Measurements from ENCODE around the gene CGB8. TPM values are rescaled to one million over a fixed set of nuclear protein-coding genes. Genes with fewer than 3 reads are reported as not detected.
"Not testable (repeated sequence)": the region's sequence is repeated elsewhere in the genome, so short reads cannot be mapped to it uniquely, and the experiment has no call there.

The CGB8 gene
- polyA plus RNA-seq, 1 donor (not counting 4 experiments of a cell fraction or from before 2014, with no cell fraction given), result not detected

DNA sequence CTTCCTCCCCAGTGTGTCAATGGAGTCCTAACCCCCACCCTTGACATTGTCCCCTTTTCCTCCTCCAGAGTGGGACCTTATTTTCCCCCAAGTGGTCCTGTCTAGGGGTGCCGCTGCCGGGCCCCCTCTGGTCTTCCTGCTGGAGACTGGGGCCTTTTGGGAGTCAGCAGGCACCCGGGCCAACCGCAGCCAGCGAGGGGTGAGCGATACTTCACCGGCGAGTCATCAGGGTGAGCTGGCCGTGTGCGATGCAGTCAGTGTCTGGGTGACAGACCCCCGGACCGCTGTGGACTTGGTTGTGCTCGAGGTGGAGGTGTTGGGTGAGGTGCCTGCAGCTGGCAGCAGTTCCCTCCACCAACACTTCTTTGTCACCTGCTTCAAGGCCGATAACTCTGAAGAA, 19.2 kb downstream of the CGB8 start:
- H3K4me3 ChIP-seq (ENCODE audit: control insufficient read depth in 2 of 3, extremely low read depth in 1 of 3, insufficient read depth in 2 of 3, low read depth in 1 of 3, low read length in 3 of 3); H3K4me1 ChIP-seq (ENCODE audit: control insufficient read depth, extremely low read depth, insufficient read depth, low read length); H2AFZ ChIP-seq (ENCODE audit: control insufficient read depth, low read length); H3K27me3 ChIP-seq (ENCODE audit: control insufficient read depth, extremely low read depth, insufficient read depth, low read length); dilution Hi-C loops (cut with MboI; ENCODE audit: extremely low pct_ligation_motif_present, low sequenced_read_pairs); H3K9ac ChIP-seq (ENCODE audit: control insufficient read depth, extremely low read depth, insufficient read depth, low read length); DNase-seq (ENCODE audit: low read depth, low spot score); H3K27ac ChIP-seq (ENCODE audit: control insufficient read depth, insufficient read depth, low read length); H3K36me3 ChIP-seq (ENCODE audit: control insufficient read depth in 2 of 2, extremely low read depth in 1 of 2, insufficient read depth in 2 of 2, low read length in 2 of 2); H3K4me2 ChIP-seq (ENCODE audit: control insufficient read depth, extremely low read depth, insufficient read depth, low read depth, low read length); H3K9me3 ChIP-seq (ENCODE audit: control insufficient read depth, low read depth, low read length); FAIRE-seq; H4K20me1 ChIP-seq (ENCODE audit: control insufficient read depth, extremely low read depth, insufficient read depth, low read length); H3K9me1 ChIP-seq (ENCODE audit: control insufficient read depth, extremely low read depth, insufficient read depth, low read length); H3K79me2 ChIP-seq (ENCODE audit: control insufficient read depth, insufficient read depth, low read length): not testable (repeated sequence)

DNA sequence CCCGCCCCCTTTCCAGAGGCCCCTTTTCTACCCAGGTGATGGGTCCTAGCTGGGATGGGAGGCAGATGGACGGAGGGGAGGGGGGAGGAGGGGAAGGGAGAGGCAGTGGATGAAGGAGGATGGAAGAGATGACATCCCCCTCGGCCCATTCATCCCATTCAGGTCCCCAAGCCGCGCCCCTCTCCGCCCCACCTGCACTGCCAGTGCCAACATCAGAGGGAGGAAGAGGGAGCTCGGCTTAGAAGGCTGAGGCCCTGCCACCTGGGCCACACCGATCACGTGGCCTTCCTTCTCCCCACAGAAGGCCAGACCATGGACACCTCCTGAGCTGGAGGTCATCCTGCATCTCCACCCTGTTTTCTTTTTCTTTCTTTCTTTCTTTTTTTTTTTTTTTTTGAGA, 20.2 kb downstream of the CGB8 start:
- H3K9me3 ChIP-seq (ENCODE audit: control insufficient read depth, low read depth, low read length); H3K4me3 ChIP-seq (ENCODE audit: control insufficient read depth in 2 of 3, extremely low read depth in 1 of 3, insufficient read depth in 2 of 3, low read depth in 1 of 3, low read length in 3 of 3); dilution Hi-C loops (cut with MboI; ENCODE audit: extremely low pct_ligation_motif_present, low sequenced_read_pairs); H2AFZ ChIP-seq (ENCODE audit: control insufficient read depth, low read length); H3K4me2 ChIP-seq (ENCODE audit: control insufficient read depth, extremely low read depth, insufficient read depth, low read depth, low read length); DNase-seq (ENCODE audit: low read depth, low spot score); H3K36me3 ChIP-seq (ENCODE audit: control insufficient read depth in 2 of 2, extremely low read depth in 1 of 2, insufficient read depth in 2 of 2, low read length in 2 of 2); H3K9me1 ChIP-seq (ENCODE audit: control insufficient read depth, extremely low read depth, insufficient read depth, low read length); H4K20me1 ChIP-seq (ENCODE audit: control insufficient read depth, extremely low read depth, insufficient read depth, low read length); H3K27me3 ChIP-seq (ENCODE audit: control insufficient read depth, extremely low read depth, insufficient read depth, low read length); FAIRE-seq; H3K4me1 ChIP-seq (ENCODE audit: control insufficient read depth, extremely low read depth, insufficient read depth, low read length); H3K27ac ChIP-seq (ENCODE audit: control insufficient read depth, insufficient read depth, low read length); H3K79me2 ChIP-seq (ENCODE audit: control insufficient read depth, insufficient read depth, low read length); H3K9ac ChIP-seq (ENCODE audit: control insufficient read depth, extremely low read depth, insufficient read depth, low read length): not testable (repeated sequence)

DNA sequence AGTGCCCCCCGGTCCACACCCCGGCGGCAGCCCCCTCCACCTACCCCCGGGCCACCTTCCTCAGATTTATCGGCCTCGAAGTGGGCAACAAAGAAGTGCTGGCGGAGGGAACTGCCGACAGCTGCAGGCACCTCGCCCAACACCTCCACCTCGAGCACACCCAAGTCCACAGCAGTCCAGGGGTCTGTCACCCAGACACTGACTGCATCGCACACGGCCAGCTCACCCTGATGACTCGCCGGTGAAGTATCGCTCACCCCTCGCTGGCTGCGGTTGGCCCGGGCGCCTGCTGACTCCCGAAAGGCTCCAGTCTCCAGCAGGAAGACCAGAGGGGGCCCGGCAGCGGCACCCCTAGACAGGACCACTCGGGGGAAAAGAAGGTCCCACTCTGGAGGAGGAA, 23.3 kb downstream of the CGB8 start:
- H3K4me3 ChIP-seq (ENCODE audit: control insufficient read depth in 2 of 3, extremely low read depth in 1 of 3, insufficient read depth in 2 of 3, low read depth in 1 of 3, low read length in 3 of 3), result not testable (repeated sequence)

DNA sequence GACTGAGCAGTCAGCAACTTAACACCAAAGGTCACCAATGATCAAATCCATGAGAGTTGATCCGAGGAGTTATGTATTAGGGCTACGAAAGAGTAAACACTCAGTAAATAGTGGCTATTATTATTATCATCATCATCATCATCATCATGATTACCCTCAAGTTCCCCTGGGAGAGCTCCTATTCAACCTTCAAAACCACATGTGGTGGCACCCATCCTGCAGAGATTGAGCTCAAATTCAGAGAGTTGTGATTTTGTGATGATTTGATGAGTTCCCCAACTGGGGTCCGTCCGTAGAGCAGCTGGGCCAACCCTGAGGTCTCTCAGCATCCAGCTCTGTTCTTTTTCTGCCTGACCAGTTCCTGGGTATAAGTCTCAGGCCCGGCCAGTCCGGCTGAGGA, 23.8 kb downstream of the CGB8 start:
- H2AFZ ChIP-seq (ENCODE audit: control insufficient read depth, low read length); H3K4me3 ChIP-seq (ENCODE audit: control insufficient read depth in 2 of 3, extremely low read depth in 1 of 3, insufficient read depth in 2 of 3, low read depth in 1 of 3, low read length in 3 of 3); H3K9ac ChIP-seq (ENCODE audit: control insufficient read depth, extremely low read depth, insufficient read depth, low read length); H3K9me3 ChIP-seq (ENCODE audit: control insufficient read depth, low read depth, low read length); H3K4me1 ChIP-seq (ENCODE audit: control insufficient read depth, extremely low read depth, insufficient read depth, low read length); H3K27ac ChIP-seq (ENCODE audit: control insufficient read depth, insufficient read depth, low read length); H3K36me3 ChIP-seq (ENCODE audit: control insufficient read depth in 2 of 2, extremely low read depth in 1 of 2, insufficient read depth in 2 of 2, low read length in 2 of 2); H3K4me2 ChIP-seq (ENCODE audit: control insufficient read depth, extremely low read depth, insufficient read depth, low read depth, low read length); H3K9me1 ChIP-seq (ENCODE audit: control insufficient read depth, extremely low read depth, insufficient read depth, low read length); DNase-seq (ENCODE audit: low read depth, low spot score); FAIRE-seq; dilution Hi-C loops (cut with MboI; ENCODE audit: extremely low pct_ligation_motif_present, low sequenced_read_pairs); H3K79me2 ChIP-seq (ENCODE audit: control insufficient read depth, insufficient read depth, low read length); H4K20me1 ChIP-seq (ENCODE audit: control insufficient read depth, extremely low read depth, insufficient read depth, low read length): not testable (repeated sequence)
- H3K27me3 ChIP-seq (ENCODE audit: control insufficient read depth, extremely low read depth, insufficient read depth, low read length), result peaks cover 10% of the 10 kb centered on the region

More for the DNA sequence above, 23.3 kb downstream of the CGB8 start:
- H3K4me1 ChIP-seq (ENCODE audit: control insufficient read depth, extremely low read depth, insufficient read depth, low read length); H3K27me3 ChIP-seq (ENCODE audit: control insufficient read depth, extremely low read depth, insufficient read depth, low read length); H4K20me1 ChIP-seq (ENCODE audit: control insufficient read depth, extremely low read depth, insufficient read depth, low read length); H3K9me3 ChIP-seq (ENCODE audit: control insufficient read depth, low read depth, low read length); H3K27ac ChIP-seq (ENCODE audit: control insufficient read depth, insufficient read depth, low read length); H3K4me2 ChIP-seq (ENCODE audit: control insufficient read depth, extremely low read depth, insufficient read depth, low read depth, low read length); FAIRE-seq; H3K36me3 ChIP-seq (ENCODE audit: control insufficient read depth in 2 of 2, extremely low read depth in 1 of 2, insufficient read depth in 2 of 2, low read length in 2 of 2); dilution Hi-C loops (cut with MboI; ENCODE audit: extremely low pct_ligation_motif_present, low sequenced_read_pairs); H3K9me1 ChIP-seq (ENCODE audit: control insufficient read depth, extremely low read depth, insufficient read depth, low read length); DNase-seq (ENCODE audit: low read depth, low spot score); H2AFZ ChIP-seq (ENCODE audit: control insufficient read depth, low read length); H3K9ac ChIP-seq (ENCODE audit: control insufficient read depth, extremely low read depth, insufficient read depth, low read length); H3K79me2 ChIP-seq (ENCODE audit: control insufficient read depth, insufficient read depth, low read length): not testable (repeated sequence)

DNA sequence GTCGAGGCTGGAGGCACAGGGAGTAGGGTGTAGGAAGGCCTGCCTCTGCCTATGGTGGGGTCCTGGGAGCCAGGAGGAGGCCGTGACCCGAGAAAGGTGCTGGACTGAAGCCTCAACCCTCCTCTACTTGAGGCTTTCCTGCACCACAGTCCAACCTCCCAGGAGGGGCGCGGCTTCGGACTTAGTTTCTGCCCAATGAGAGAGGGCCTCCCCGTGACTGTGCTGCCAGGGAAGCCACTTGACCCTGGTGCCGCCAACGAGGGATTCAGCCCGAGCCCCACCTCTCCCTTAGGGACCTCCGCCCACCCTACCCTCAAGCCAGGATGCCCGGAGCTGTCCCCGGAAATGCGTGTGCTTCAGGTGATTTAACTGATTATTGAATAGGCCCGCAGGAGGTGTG, 24.7 kb downstream of the CGB8 start, which contains the start of gene CGB3:
Gene CGB3 (minus strand): TSS at position 101 of the 400 bp plus-strand sequence. CDS start 362 bp downstream, outside the sequence.
- dilution Hi-C loops (cut with MboI; ENCODE audit: extremely low pct_ligation_motif_present, low sequenced_read_pairs); H4K20me1 ChIP-seq (ENCODE audit: control insufficient read depth, extremely low read depth, insufficient read depth, low read length); H3K9ac ChIP-seq (ENCODE audit: control insufficient read depth, extremely low read depth, insufficient read depth, low read length); H3K27ac ChIP-seq (ENCODE audit: control insufficient read depth, insufficient read depth, low read length); H3K36me3 ChIP-seq (ENCODE audit: control insufficient read depth in 2 of 2, extremely low read depth in 1 of 2, insufficient read depth in 2 of 2, low read length in 2 of 2); H3K79me2 ChIP-seq (ENCODE audit: control insufficient read depth, insufficient read depth, low read length); H3K4me1 ChIP-seq (ENCODE audit: control insufficient read depth, extremely low read depth, insufficient read depth, low read length); DNase-seq (ENCODE audit: low read depth, low spot score); H3K9me3 ChIP-seq (ENCODE audit: control insufficient read depth, low read depth, low read length); H3K9me1 ChIP-seq (ENCODE audit: control insufficient read depth, extremely low read depth, insufficient read depth, low read length); H3K4me2 ChIP-seq (ENCODE audit: control insufficient read depth, extremely low read depth, insufficient read depth, low read depth, low read length); H2AFZ ChIP-seq (ENCODE audit: control insufficient read depth, low read length); H3K4me3 ChIP-seq (ENCODE audit: control insufficient read depth in 2 of 3, extremely low read depth in 1 of 3, insufficient read depth in 2 of 3, low read depth in 1 of 3, low read length in 3 of 3); FAIRE-seq: not testable (repeated sequence)
- peaks cover 11% of the 10 kb centered on the region for H3K27me3 ChIP-seq (ENCODE audit: control insufficient read depth, extremely low read depth, insufficient read depth, low read length)

All from keratinocyte (primary cell).